T follicular helper cell (primary cell): Measurements from ENCODE around the gene PLXNA4.

ENCODE experiments used
- DNase-seq: peaks from one replicate; pipeline ENCODE4 v3.0.0-alpha.2; 2020; ENCODE audit warnings: low read depth

PLXNA4 gene

GRCh38 chr7:132565441-132565840 is 10.8 kb downstream of the PLXNA4 start:
- DNase-seq = no peak

- no peak for DNase-seq
Observed at GRCh38 chr7:132564849-132565248, 11.4 kb downstream of the PLXNA4 start.

- DNase-seq = no peak
Observed at GRCh38 chr7:132564090-132564489, 12.2 kb downstream of the PLXNA4 start.

- DNase-seq = no peak
Observed at GRCh38 chr7:132562690-132563089, 13.6 kb downstream of the PLXNA4 start.

GRCh38 chr7:132561763-132562162 is 14.5 kb downstream of the PLXNA4 start:
- DNase-seq = no peak

GRCh38 chr7:132560825-132561529 is 15.3 kb downstream of the PLXNA4 start:
- DNase-seq = no peak

- DNase-seq = no peak
Observed at GRCh38 chr7:132560105-132560504, 16.2 kb downstream of the PLXNA4 start.

- no peak for DNase-seq
Observed at GRCh38 chr7:132558815-132559214, 17.5 kb downstream of the PLXNA4 start.

- DNase-seq = no peak
Observed at GRCh38 chr7:132557489-132558044, 18.7 kb downstream of the PLXNA4 start.

- no peak for DNase-seq
Observed at GRCh38 chr7:132554446-132554845, 21.8 kb downstream of the PLXNA4 start.

- DNase-seq = no peak
Observed at GRCh38 chr7:132553031-132553430, 23.2 kb downstream of the PLXNA4 start.

- DNase-seq = no peak
Observed at GRCh38 chr7:132551886-132552285, 24.4 kb downstream of the PLXNA4 start.

GRCh38 chr7:132551439-132551838 is 24.8 kb downstream of the PLXNA4 start:
- DNase-seq = no peak

- no peak for DNase-seq
Observed at GRCh38 chr7:132548489-132549078, 27.7 kb downstream of the PLXNA4 start.

GRCh38 chr7:132547821-132548220 is 28.4 kb downstream of the PLXNA4 start:
- no peak for DNase-seq

GRCh38 chr7:132546366-132547127 is 29.7 kb downstream of the PLXNA4 start:
- DNase-seq = no peak

- DNase-seq = no peak
Observed at GRCh38 chr7:132545756-132546155, 30.5 kb downstream of the PLXNA4 start.

GRCh38 chr7:132544999-132545398 is 31.3 kb downstream of the PLXNA4 start:
- DNase-seq = no peak

GRCh38 chr7:132544025-132544424 is 32.2 kb downstream of the PLXNA4 start:
- DNase-seq = no peak

- DNase-seq = no peak
Observed at GRCh38 chr7:132542895-132543294, 33.4 kb downstream of the PLXNA4 start.

- no peak for DNase-seq
Observed at GRCh38 chr7:132541656-132542055, 34.6 kb downstream of the PLXNA4 start.

- DNase-seq = no peak
Observed at GRCh38 chr7:132537456-132538145, 38.7 kb downstream of the PLXNA4 start.
